SK-N-SH (cell line): ENCODE measurements around the gene KLF12. TPM values are rescaled to one million over a fixed set of nuclear protein-coding genes. Genes with fewer than 3 reads are reported as not detected.

Source experiments
- CTCF ChIA-PET: fragments of 300-600, 350-600 bp; formaldehyde crosslinking; extraction: SDS; loops from one replicate; lab custom pipeline; 2021; lab: Yijun Ruan, JAX
- POLR2A ChIA-PET: fragments of 350-600 bp; sonication (Branson Sonifier 250); formaldehyde crosslinking; extraction: SDS; loops from one replicate; lab custom pipeline; 2020; ENCODE audit warnings: antibody characterized with exemption, inconsistent platforms; lab: Yijun Ruan, JAX
- DNase-seq: peaks from one replicate; pipeline ENCODE4 v3.0.0; 2012
- H2AFZ ChIP-seq: fragments of 200-600 bp; sonication (generic); 2 replicates; pipeline ENCODE4 v1.8.1; 2016; ENCODE audit warnings: antibody characterized with exemption, mild to moderate bottlenecking, low read depth
- H3F3A ChIP-seq: fragments of 200-600 bp; sonication (generic); replicated peaks from 2 replicates; pipeline ENCODE3; 2016; ENCODE audit warnings: antibody characterized with exemption, mild to moderate bottlenecking; ENCODE audit not compliant: insufficient read depth
- H3K27ac ChIP-seq, 2 experiments: fragments of 200-500 bp in 1 of 2; fragments of 200-600 bp in 1 of 2; sonication (Bioruptor generic) in 1 of 2; sonication (generic), shearing (Covaris generic) in 1 of 2; 2 replicates each; pipeline versions ENCODE4 v1.5.1 to v1.6.1; 2014 to 2016; ENCODE audit warnings: low read depth in 2 of 2, inconsistent platforms in 1 of 2, low read length in 1 of 2, mild to moderate bottlenecking in 1 of 2, mixed read lengths in 1 of 2
- H3K27me3 ChIP-seq: fragments of 200-600 bp; sonication (generic), shearing (Covaris generic); 2 replicates; pipeline ENCODE4 v1.6.1; 2016; ENCODE audit warnings: mixed run types; ENCODE audit not compliant: insufficient read depth
- H3K36me3 ChIP-seq, 2 experiments: fragments of 200-500 bp in 1 of 2; fragments of 200-600 bp in 1 of 2; sonication (Bioruptor generic) in 1 of 2; sonication (generic) in 1 of 2; replicated peaks in 1 of 2; 2 replicates each; pipeline versions ENCODE3 to v1.5.1; 2014 to 2016; ENCODE audit warnings: low read length in 1 of 2, mild to moderate bottlenecking in 1 of 2; ENCODE audit not compliant: insufficient read depth in 2 of 2, control insufficient read depth in 1 of 2
- H3K4me1 ChIP-seq, 2 experiments: fragments of 200-500 bp in 1 of 2; fragments of 200-600 bp in 1 of 2; sonication (Bioruptor generic) in 1 of 2; sonication (generic), shearing (Covaris generic) in 1 of 2; 2 replicates each; pipeline versions ENCODE4 v1.5.1 to v1.6.1; 2014 to 2016; ENCODE audit warnings: low read depth in 1 of 2, low read length in 1 of 2, mixed run types in 1 of 2; ENCODE audit not compliant: insufficient read depth in 2 of 2, control insufficient read depth in 1 of 2
- H3K4me2 ChIP-seq: fragments of 200-600 bp; sonication (generic), shearing (Covaris generic); 2 replicates; pipeline ENCODE4 v1.6.1; 2017; ENCODE audit warnings: mixed run types
- H3K4me3 ChIP-seq, 2 experiments: fragments of 200-500 bp in 1 of 2; fragments of 200-600 bp in 1 of 2; sonication (Bioruptor generic) in 1 of 2; sonication (generic), shearing (Covaris generic) in 1 of 2; 2 replicates each; pipeline versions ENCODE4 v1.5.1 to v1.8.1; 2014 to 2016; ENCODE audit warnings: low read depth in 2 of 2, inconsistent platforms in 1 of 2, low read length in 1 of 2, mild to moderate bottlenecking in 1 of 2, mixed read lengths in 1 of 2, moderate library complexity in 1 of 2
- H3K79me2 ChIP-seq: fragments of 200-600 bp; sonication (generic); 2 replicates; pipeline ENCODE4 v1.8.1; 2017; ENCODE audit warnings: mild to moderate bottlenecking; ENCODE audit not compliant: insufficient read depth
- H3K9ac ChIP-seq: fragments of 200-600 bp; sonication (generic); 2 replicates; pipeline ENCODE4 v1.6.1; 2017; ENCODE audit warnings: mixed run types
- H3K9me2 ChIP-seq: fragments of 200-600 bp; sonication (generic); 2 replicates; pipeline ENCODE4 v1.6.1; 2017; ENCODE audit warnings: mixed run types
- H3K9me3 ChIP-seq: fragments of 200-600 bp; sonication (generic); 2 replicates; pipeline ENCODE4 v1.6.1; 2017; ENCODE audit warnings: mixed run types, mild to moderate bottlenecking, moderate library complexity
- H4K20me1 ChIP-seq: fragments of 200-600 bp; sonication (generic); 2 replicates; pipeline ENCODE4 v1.6.1; 2017; ENCODE audit warnings: mild to moderate bottlenecking, mixed run types; ENCODE audit not compliant: insufficient read depth
- FOSL2 ChIP-seq: IDR thresholded peaks from 2 replicates; pipeline ENCODE4 v1.4.0; 2012; ENCODE audit warnings: low read depth, mild to moderate bottlenecking, moderate library complexity, borderline replicate concordance
- FOXJ3 ChIP-seq: sonication (generic); formaldehyde crosslinking; IDR thresholded peaks from 2 replicates; pipeline ENCODE4 v1.5.1; 2020; ENCODE audit warnings: mild to moderate bottlenecking, missing genetic modification reagents
- GABPA ChIP-seq: IDR thresholded peaks from 2 replicates; pipeline ENCODE4 v1.4.0; 2012; ENCODE audit warnings: low read depth, mild to moderate bottlenecking
- IRF3 ChIP-seq: fragments of 150-350 bp; IDR thresholded peaks from 2 replicates; pipeline ENCODE4 v1.6.1; 2016; ENCODE audit warnings: mild to moderate bottlenecking, low read depth, low read length
- MEF2A ChIP-seq: IDR thresholded peaks from 2 replicates; pipeline ENCODE4 v1.4.0; 2012; ENCODE audit warnings: low read depth, borderline replicate concordance
- RCOR1 ChIP-seq: fragments of 150-350 bp; IDR thresholded peaks from 2 replicates; pipeline ENCODE4 v1.6.1; 2017; ENCODE audit warnings: antibody characterized with exemption, low read length
- RFX5 ChIP-seq: IDR thresholded peaks from 2 replicates; pipeline ENCODE4 v1.6.1; 2012; ENCODE audit warnings: mild to moderate bottlenecking, improper control_type of control experiment, low read length
- SIN3A ChIP-seq: IDR thresholded peaks from 2 replicates; pipeline ENCODE4 v1.6.1; 2012; ENCODE audit warnings: low read depth, mild to moderate bottlenecking, low read length, moderate library complexity, borderline replicate concordance
- SMC3 ChIP-seq: IDR thresholded peaks from 2 replicates; pipeline ENCODE4 v1.6.1; 2012; ENCODE audit warnings: low read depth, low read length, improper control_type of control experiment
- TCF12 ChIP-seq: IDR thresholded peaks from 2 replicates; pipeline ENCODE4 v1.4.0; 2012
- USF1 ChIP-seq: IDR thresholded peaks from 2 replicates; pipeline ENCODE4 v1.4.0; 2012; ENCODE audit warnings: low read depth, borderline replicate concordance
- USF2 ChIP-seq: fragments of 150-350 bp; IDR thresholded peaks from 2 replicates; pipeline ENCODE4 v1.6.1; 2017; ENCODE audit warnings: antibody characterized with exemption, low read length, low read depth, borderline replicate concordance
- YY1 ChIP-seq: IDR thresholded peaks from 2 replicates; pipeline ENCODE4 v1.4.0; 2012; ENCODE audit warnings: low read depth, mild to moderate bottlenecking
- WGBS: methylation state at CpG from one replicate; pipeline ENCODE4 v1.1.6; 2017; ENCODE audit warnings: low lambda C conversion rate; 5-methylcytosine and 5-hydroxymethylcytosine counted together
- polyA plus RNA-seq, 3 experiments: library from polyadenylated mRNA; depleted of rRNA; stranded (reverse); fragments of >200 nt; gene quantifications; 2 replicates each; pipeline ENCODE4 v1.2.3, GENCODE V29; 2012
- TF ChIP-seq, protein P1 (sequence below): IDR thresholded peaks from 2 replicates; pipeline ENCODE4 v1.4.0; 2012; ENCODE audit warnings: low read depth, borderline replicate concordance
- TF ChIP-seq, protein P2 (sequence below): IDR thresholded peaks from 2 replicates; pipeline ENCODE4 v1.4.0; 2012; ENCODE audit warnings: low read depth
- TF ChIP-seq, protein P3 (sequence below): IDR thresholded peaks from 2 replicates; pipeline ENCODE4; 2012

KLF12 gene
- polyA plus RNA-seq, 1 of the 3 experiments (the other 2 are of a cell fraction), result 2.4 TPM

DNA sequence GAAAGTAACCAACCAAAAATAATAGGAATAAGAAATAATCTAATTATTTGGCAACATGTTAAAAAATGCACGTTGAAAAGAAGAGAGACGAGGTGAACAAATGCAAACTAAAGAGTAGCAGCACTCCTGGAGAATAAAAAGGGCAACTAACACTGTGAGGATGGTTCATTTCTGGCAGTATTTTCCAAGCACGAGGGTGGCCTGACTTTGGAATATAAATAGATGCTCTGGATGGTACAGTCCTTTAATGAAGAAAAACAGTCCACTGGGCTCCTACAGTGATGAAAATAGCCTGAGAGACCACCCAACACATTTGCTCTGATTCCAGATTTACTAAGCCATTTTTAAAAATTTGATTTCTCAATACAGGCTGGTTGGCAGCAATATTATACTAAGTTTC lies 17.7 kb upstream of the KLF12 start:
- Histone ChIP-seq H3F3A (no peaks in the 10 kb centered on the region), H3K9ac (no peak overlapping the region), H3K27ac (no peak overlapping the region)
- no peak for DNase-seq
- no peak for TF ChIP-seq IRF3
- TF ChIP-seq, protein P1, sequence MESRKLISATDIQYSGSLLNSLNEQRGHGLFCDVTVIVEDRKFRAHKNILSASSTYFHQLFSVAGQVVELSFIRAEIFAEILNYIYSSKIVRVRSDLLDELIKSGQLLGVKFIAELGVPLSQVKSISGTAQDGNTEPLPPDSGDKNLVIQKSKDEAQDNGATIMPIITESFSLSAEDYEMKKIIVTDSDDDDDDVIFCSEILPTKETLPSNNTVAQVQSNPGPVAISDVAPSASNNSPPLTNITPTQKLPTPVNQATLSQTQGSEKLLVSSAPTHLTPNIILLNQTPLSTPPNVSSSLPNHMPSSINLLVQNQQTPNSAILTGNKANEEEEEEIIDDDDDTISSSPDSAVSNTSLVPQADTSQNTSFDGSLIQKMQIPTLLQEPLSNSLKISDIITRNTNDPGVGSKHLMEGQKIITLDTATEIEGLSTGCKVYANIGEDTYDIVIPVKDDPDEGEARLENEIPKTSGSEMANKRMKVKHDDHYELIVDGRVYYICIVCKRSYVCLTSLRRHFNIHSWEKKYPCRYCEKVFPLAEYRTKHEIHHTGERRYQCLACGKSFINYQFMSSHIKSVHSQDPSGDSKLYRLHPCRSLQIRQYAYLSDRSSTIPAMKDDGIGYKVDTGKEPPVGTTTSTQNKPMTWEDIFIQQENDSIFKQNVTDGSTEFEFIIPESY, result no peak
- TF ChIP-seq, protein P2, sequence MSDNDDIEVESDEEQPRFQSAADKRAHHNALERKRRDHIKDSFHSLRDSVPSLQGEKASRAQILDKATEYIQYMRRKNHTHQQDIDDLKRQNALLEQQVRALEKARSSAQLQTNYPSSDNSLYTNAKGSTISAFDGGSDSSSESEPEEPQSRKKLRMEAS, result no peak
- TF ChIP-seq USF1, result no peak
- no peak for TF ChIP-seq RFX5
- TF ChIP-seq, all 33 proteins: peak for 0
- Histone ChIP-seq H3K4me1 (no peaks in the 10 kb centered on the region), H3K9me2 (no peaks in the 10 kb centered on the region), H4K20me1 (no peaks in the 10 kb centered on the region), H3K27me3 (no peaks in the 10 kb centered on the region), H3K9me3 (no peaks in the 10 kb centered on the region), H2AFZ (no peak overlapping the region), H3K79me2 (no peaks in the 10 kb centered on the region), H3K36me3 (no peaks in the 10 kb centered on the region), H3K4me3 (no peak overlapping the region), H3K4me2 (no peak overlapping the region)
- 43% methylated on average over 3 of the region's 3 CpGs for WGBS
- ChIA-PET POLR2A (no interaction called here), CTCF (interaction anchor here (0.7 to 1.7 kb wide), 2 partner anchors 16 to 135 kb away, joined by 3 to 5 read pairs; no protein-coding TSS in a partner anchor)

DNA sequence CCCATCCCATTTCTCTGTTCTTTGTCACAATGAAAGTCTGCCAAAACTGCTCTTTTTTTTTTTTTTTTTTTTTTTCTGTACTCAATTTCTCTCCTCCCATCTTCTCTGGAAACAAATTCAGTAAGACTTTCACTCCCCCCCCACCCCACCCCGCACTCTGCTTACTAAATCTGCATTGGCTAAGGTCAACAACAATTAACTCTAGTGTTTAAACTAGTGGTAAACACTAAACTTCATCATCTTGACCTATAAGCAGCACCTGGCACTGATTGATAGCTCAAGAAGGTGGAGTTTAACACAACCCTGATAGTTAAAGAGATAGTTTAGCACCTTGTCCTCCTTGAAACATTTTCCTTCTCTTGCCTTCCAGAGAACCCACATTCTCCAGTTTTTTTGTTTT lies 14.1 kb upstream of the KLF12 start:
- Histone ChIP-seq H2AFZ (no peak overlapping the region), H3K4me3 (no peak overlapping the region), H4K20me1 (no peaks in the 10 kb centered on the region), H3F3A (peaks cover 3% of the 10 kb centered on the region), H3K4me2 (no peak overlapping the region), H3K79me2 (no peaks in the 10 kb centered on the region), H3K9me3 (no peaks in the 10 kb centered on the region), H3K4me1 (peaks cover 0 to 13% of the 10 kb centered on the region in 2 experiments; a peak in 1 of 4 replicates), H3K9me2 (no peaks in the 10 kb centered on the region), H3K27ac (no peak overlapping the region), H3K9ac (no peak overlapping the region), H3K27me3 (no peaks in the 10 kb centered on the region), H3K36me3 (no peaks in the 10 kb centered on the region)
- TF ChIP-seq YY1 (no peak), MEF2A (no peak), TCF12 (no peak), SIN3A (no peak), FOSL2 (no peak), RFX5 (no peak), SMC3 (no peak), FOXJ3 (CRISPR knock-in tag) (no peak), GABPA (no peak), USF2 (no peak), RCOR1 (no peak), USF1 (no peak)
- TF ChIP-seq, protein P2, result no peak
- TF ChIP-seq, protein P3, sequence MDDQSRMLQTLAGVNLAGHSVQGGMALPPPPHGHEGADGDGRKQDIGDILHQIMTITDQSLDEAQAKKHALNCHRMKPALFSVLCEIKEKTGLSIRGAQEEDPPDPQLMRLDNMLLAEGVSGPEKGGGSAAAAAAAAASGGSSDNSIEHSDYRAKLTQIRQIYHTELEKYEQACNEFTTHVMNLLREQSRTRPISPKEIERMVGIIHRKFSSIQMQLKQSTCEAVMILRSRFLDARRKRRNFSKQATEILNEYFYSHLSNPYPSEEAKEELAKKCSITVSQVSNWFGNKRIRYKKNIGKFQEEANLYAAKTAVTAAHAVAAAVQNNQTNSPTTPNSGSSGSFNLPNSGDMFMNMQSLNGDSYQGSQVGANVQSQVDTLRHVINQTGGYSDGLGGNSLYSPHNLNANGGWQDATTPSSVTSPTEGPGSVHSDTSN, result no peak
- no peak for DNase-seq
- WGBS, result 68% methylated on average over 1 of the region's 1 CpG
- ChIA-PET POLR2A (no interaction called here), CTCF (no interaction called here)
